Measurements from ENCODE around the gene AOPEP.

Gene AOPEP

GRCh38 chr9:94881023-94881422 lies 154.5 kb downstream of the AOPEP start:
- DNase-seq (ENCODE audit: insufficient read length, low spot score) (no peak), FAIRE-seq (no peak)
- TF ChIP-seq CTCF (IDR thresholded peaks at IDR 0.05; ENCODE audit: insufficient read depth, missing control alignments) = no peak

- TF ChIP-seq CTCF (IDR thresholded peaks at IDR 0.05; ENCODE audit: insufficient read depth, missing control alignments) = no peak
- DNase-seq (ENCODE audit: insufficient read length, low spot score) = no peak
- no peak for FAIRE-seq
Observed at GRCh38 chr9:94881454-94881853, 155.0 kb downstream of the AOPEP start.

GRCh38 chr9:94881940-94882339 lies 155.4 kb downstream of the AOPEP start:
- TF ChIP-seq CTCF (IDR thresholded peaks at IDR 0.05; ENCODE audit: insufficient read depth, missing control alignments) = no peak
- DNase-seq (ENCODE audit: insufficient read length, low spot score) (no peak), FAIRE-seq (no peak)

GRCh38 chr9:94882966-94883641 lies 156.6 kb downstream of the AOPEP start:
- no peak for DNase-seq (ENCODE audit: insufficient read length, low spot score)
- FAIRE-seq = no peak
- TF ChIP-seq CTCF (IDR thresholded peaks at IDR 0.05; ENCODE audit: insufficient read depth, missing control alignments) = no peak

- DNase-seq (ENCODE audit: insufficient read length, low spot score) (no peak), FAIRE-seq (no peak)
- TF ChIP-seq CTCF (IDR thresholded peaks at IDR 0.05; ENCODE audit: insufficient read depth, missing control alignments) = no peak
Observed at GRCh38 chr9:94885854-94886447, 159.5 kb downstream of the AOPEP start.

- TF ChIP-seq CTCF (IDR thresholded peaks at IDR 0.05; ENCODE audit: insufficient read depth, missing control alignments) = no peak
- no peak for FAIRE-seq
- DNase-seq (ENCODE audit: insufficient read length, low spot score) = no peak
Observed at GRCh38 chr9:94887721-94888120, 161.2 kb downstream of the AOPEP start.

- TF ChIP-seq CTCF (IDR thresholded peaks at IDR 0.05; ENCODE audit: insufficient read depth, missing control alignments) = no peak
- no peak for FAIRE-seq
- DNase-seq (ENCODE audit: insufficient read length, low spot score) = no peak
Observed at GRCh38 chr9:94888775-94889174, 162.3 kb downstream of the AOPEP start.

All from D721Med (cell line).